Measurements from ENCODE around the gene CYP2A7.
"Not testable (repeated sequence)": the region's sequence is repeated elsewhere in the genome, so short reads cannot be mapped to it uniquely, and the experiment has no call there.

CYP2A7 gene

DNA sequence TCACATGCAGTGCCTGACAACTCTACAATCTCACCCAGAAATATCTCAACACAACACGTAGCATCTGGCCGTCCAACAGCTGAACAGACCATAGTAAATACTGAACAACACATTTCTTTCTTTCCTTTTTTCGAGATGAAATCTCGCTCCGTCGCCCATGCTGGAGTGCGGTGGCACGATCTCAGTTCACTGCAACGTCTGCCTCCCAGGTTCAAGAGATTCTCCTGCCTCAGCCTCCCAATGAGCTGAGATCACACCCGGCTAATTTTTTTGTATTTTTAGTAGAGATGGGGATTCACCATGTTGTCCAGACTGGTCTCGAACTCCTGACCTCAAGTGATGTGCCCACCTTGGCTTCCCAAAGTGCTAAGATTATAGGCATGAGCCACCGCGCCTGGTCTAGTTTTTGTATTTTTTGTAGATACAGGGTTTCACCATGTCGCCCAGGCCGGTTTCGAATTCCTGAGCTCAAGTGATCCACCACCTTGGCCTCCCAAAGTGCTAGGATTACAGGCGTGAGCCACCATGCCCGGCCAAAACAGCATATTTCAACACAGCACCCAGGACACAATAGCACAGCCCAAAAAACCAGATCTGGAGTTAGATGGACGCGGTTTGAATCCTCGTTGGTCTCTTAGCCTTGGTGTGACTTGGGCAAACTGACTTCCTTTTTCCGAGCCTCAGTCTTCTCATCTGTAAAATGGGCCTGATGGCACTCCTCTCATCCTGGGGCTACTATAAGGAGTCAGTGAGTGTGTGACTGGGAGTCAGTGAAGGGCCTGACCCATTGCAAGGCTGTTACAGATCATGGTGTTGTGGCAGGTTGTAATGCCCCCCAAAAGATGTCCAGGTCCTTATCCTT lies 54.4 kb downstream of the CYP2A7 start (continued):
- TF ChIP-seq ZNF544 (tag by site-specific recombination; IDR thresholded peaks at IDR 0.05) (no peak), ZNF529 (tag by site-specific recombination; IDR thresholded peaks at IDR 0.05; ENCODE audit: insufficient replicate concordance) (no peak), KLF8 (tag by site-specific recombination; IDR thresholded peaks at IDR 0.05) (peak; percentile 52; the same call in 1 of the 2 replicates)
- TF ChIP-seq, protein P1, sequence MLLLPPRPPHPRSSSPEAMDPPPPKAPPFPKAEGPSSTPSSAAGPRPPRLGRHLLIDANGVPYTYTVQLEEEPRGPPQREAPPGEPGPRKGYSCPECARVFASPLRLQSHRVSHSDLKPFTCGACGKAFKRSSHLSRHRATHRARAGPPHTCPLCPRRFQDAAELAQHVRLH (tag by site-specific recombination; IDR thresholded peaks at IDR 0.05): peak; percentile 79

DNA sequence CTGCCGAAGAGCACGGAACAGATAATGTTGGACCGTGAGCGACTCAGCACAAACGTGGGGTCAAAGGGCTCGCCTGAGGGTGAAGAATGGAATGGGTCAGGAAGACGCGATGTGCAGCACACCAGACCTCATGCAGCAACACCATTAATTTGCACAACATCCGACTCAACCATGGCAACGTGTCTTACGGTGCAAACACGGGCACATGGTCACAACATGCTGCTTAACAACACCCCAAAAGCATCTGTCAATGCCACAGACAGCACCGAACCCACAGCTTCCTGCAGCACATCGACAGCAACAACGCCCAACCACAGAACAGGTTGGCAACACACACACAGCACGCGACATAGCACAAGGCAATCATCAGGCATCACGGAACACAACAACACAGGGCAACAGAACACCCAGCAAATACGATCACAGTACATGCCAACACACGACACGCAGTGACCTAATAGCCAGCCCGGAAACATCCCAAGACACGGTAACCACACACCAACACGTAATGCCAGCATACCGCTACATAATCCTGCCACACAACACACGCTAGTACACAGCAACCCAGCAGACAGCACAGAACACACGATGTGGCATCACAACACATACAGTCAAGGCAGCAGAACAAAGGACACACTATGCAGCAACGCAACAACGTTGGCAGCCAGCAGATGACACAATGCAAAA lies 55.2 kb downstream of the CYP2A7 start:
- POLR2A ChIA-PET; H3K4me3 ChIP-seq (ENCODE audit: low read depth, low read length); H3K27ac ChIP-seq (ENCODE audit: extremely low read depth, low read depth, low read length); H3K9me3 ChIP-seq (ENCODE audit: control insufficient read depth, insufficient read depth, low read depth, low read length): not testable (repeated sequence)
- H3K4me1 ChIP-seq (ENCODE audit: control insufficient read depth, insufficient read depth, low read length): peaks cover 17% of the 10 kb centered on the region
- TF ChIP-seq, protein P2, sequence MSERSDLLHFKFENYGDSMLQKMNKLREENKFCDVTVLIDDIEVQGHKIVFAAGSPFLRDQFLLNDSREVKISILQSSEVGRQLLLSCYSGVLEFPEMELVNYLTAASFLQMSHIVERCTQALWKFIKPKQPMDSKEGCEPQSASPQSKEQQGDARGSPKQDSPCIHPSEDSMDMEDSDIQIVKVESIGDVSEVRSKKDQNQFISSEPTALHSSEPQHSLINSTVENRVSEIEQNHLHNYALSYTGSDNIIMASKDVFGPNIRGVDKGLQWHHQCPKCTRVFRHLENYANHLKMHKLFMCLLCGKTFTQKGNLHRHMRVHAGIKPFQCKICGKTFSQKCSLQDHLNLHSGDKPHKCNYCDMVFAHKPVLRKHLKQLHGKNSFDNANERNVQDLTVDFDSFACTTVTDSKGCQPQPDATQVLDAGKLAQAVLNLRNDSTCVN (tag by site-specific recombination; optimal IDR thresholded peaks at IDR 0.05): peak; percentile 14
- peak; percentile 71; the same call in 1 of the 2 replicates for TF ChIP-seq ZNF169 (tag by site-specific recombination; IDR thresholded peaks at IDR 0.05)
- TF ChIP-seq, protein P3, sequence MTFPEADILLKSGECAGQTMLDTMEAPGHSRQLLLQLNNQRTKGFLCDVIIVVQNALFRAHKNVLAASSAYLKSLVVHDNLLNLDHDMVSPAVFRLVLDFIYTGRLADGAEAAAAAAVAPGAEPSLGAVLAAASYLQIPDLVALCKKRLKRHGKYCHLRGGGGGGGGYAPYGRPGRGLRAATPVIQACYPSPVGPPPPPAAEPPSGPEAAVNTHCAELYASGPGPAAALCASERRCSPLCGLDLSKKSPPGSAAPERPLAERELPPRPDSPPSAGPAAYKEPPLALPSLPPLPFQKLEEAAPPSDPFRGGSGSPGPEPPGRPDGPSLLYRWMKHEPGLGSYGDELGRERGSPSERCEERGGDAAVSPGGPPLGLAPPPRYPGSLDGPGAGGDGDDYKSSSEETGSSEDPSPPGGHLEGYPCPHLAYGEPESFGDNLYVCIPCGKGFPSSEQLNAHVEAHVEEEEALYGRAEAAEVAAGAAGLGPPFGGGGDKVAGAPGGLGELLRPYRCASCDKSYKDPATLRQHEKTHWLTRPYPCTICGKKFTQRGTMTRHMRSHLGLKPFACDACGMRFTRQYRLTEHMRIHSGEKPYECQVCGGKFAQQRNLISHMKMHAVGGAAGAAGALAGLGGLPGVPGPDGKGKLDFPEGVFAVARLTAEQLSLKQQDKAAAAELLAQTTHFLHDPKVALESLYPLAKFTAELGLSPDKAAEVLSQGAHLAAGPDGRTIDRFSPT (tag by site-specific recombination; IDR thresholded peaks at IDR 0.05): 0 out of 2 replicates have a peak, but pooled peaks have one; percentile 38
- TF ChIP-seq, protein P4, sequence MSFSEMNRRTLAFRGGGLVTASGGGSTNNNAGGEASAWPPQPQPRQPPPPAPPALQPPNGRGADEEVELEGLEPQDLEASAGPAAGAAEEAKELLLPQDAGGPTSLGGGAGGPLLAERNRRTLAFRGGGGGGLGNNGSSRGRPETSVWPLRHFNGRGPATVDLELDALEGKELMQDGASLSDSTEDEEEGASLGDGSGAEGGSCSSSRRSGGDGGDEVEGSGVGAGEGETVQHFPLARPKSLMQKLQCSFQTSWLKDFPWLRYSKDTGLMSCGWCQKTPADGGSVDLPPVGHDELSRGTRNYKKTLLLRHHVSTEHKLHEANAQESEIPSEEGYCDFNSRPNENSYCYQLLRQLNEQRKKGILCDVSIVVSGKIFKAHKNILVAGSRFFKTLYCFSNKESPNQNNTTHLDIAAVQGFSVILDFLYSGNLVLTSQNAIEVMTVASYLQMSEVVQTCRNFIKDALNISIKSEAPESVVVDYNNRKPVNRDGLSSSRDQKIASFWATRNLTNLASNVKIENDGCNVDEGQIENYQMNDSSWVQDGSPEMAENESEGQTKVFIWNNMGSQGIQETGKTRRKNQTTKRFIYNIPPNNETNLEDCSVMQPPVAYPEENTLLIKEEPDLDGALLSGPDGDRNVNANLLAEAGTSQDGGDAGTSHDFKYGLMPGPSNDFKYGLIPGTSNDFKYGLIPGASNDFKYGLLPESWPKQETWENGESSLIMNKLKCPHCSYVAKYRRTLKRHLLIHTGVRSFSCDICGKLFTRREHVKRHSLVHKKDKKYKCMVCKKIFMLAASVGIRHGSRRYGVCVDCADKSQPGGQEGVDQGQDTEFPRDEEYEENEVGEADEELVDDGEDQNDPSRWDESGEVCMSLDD (tag by site-specific recombination; IDR thresholded peaks at IDR 0.05): 0 out of 2 replicates have a peak, but pooled peaks have one; percentile 19
- TF ChIP-seq SALL2 (tag by site-specific recombination; IDR thresholded peaks at IDR 0.05; ENCODE audit: borderline replicate concordance): peak; percentile 69
- peak; percentile 95 for TF ChIP-seq ZNF600 (tag by site-specific recombination; IDR thresholded peaks at IDR 0.05)
- TF ChIP-seq, protein P5, sequence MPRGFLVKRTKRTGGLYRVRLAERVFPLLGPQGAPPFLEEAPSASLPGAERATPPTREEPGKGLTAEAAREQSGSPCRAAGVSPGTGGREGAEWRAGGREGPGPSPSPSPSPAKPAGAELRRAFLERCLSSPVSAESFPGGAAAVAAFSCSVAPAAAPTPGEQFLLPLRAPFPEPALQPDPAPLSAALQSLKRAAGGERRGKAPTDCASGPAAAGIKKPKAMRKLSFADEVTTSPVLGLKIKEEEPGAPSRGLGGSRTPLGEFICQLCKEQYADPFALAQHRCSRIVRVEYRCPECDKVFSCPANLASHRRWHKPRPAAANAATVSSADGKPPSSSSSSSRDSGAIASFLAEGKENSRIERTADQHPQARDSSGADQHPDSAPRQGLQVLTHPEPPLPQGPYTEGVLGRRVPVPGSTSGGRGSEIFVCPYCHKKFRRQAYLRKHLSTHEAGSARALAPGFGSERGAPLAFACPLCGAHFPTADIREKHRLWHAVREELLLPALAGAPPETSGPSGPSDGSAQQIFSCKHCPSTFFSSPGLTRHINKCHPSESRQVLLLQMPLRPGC (tag by site-specific recombination; IDR thresholded peaks at IDR 0.05): peak; percentile 17; the same call in 1 of the 2 replicates
- peaks cover 9 to 14% of the 10 kb centered on the region in 2 experiments; a peak in 2 of 3 replicates for H3K36me3 ChIP-seq (ENCODE audit: control insufficient read depth in 2 of 2, insufficient read depth in 1 of 2, low read length in 2 of 2)
- CTCF ChIA-PET: interaction anchor here (0.6 to 1.2 kb wide), 5 partner anchors 21 to 192 kb away, joined by 3 read pairs; no protein-coding TSS in a partner anchor

DNA sequence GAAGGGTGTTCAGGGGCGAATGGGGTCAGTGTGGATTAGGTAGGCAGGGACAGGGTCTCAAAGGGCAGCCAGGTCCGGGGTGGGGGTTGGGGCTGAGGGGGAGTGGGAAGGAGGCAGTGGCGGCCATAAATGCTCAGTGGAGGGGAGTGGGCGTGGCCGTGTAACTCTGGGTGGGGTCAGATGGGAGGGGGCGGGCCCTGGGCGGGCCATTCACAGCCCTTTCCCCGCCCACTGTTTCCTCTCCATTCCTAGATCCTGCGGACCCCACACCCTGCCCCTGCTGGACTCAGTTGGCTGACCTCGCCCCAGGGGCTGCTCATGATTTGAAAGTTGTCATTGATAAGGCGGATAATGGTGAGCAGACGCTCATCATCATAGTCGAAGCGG lies 55.7 kb downstream of the CYP2A7 start:
- POLR2A ChIA-PET: interaction anchor here (0.6 kb wide), 1 partner anchor 453 kb away, joined by 6 read pairs; no protein-coding TSS in a partner anchor
- CTCF ChIA-PET: interaction anchor here (0.6 kb wide), 2 partner anchors 48 to 110 kb away, joined by 3 read pairs; no protein-coding TSS in a partner anchor
- H3K9me3 ChIP-seq (ENCODE audit: control insufficient read depth, insufficient read depth, low read depth, low read length); H3K27ac ChIP-seq (ENCODE audit: extremely low read depth, low read depth, low read length); H3K4me3 ChIP-seq (ENCODE audit: low read depth, low read length): not testable (repeated sequence)
- H3K4me1 ChIP-seq (ENCODE audit: control insufficient read depth, insufficient read depth, low read length): peaks cover 12% of the 10 kb centered on the region
- peaks cover 9 to 14% of the 10 kb centered on the region in 2 experiments; a peak in 2 of 3 replicates for H3K36me3 ChIP-seq (ENCODE audit: control insufficient read depth in 2 of 2, insufficient read depth in 1 of 2, low read length in 2 of 2)
